Non-pigmented ciliary epithelial cell (primary cell): ENCODE results near the gene LY6G5C.

Source experiments
- DNase-seq: peaks from one replicate; pipeline ENCODE4 v3.0.0-alpha.2; 2010; ENCODE audit warnings: low read depth

The LY6G5C gene

GRCh38 chr6:31680226-31681134 is at the start of gene LY6G5C:
TSS of gene LY6G5C (minus strand) at chr6:31681067. CDS start at chr6:31680373, 694 bp downstream.
- DNase-seq = peak; percentile 74

- no peak for DNase-seq
Observed at GRCh38 chr6:31729979-31730630, 49.2 kb upstream of the LY6G5C start.

GRCh38 chr6:31729515-31729978 is 48.7 kb upstream of the LY6G5C start:
- peak; percentile 46 for DNase-seq

- no peak for DNase-seq
Observed at GRCh38 chr6:31728767-31729514, 48.1 kb upstream of the LY6G5C start, which contains the start of gene DDAH2. TSS of gene DDAH2 (minus strand) at chr6:31729299. CDS start at chr6:31729161, 138 bp downstream.

GRCh38 chr6:31727717-31728671 is 47.1 kb upstream of the LY6G5C start:
- DNase-seq = no peak

- DNase-seq = no peak
Observed at GRCh38 chr6:31727034-31727716, 46.3 kb upstream of the LY6G5C start.

GRCh38 chr6:31725502-31726350 is 44.9 kb upstream of the LY6G5C start:
- DNase-seq = no peak

GRCh38 chr6:31723980-31724691 is 43.3 kb upstream of the LY6G5C start:
- no peak for DNase-seq

- DNase-seq = no peak
Observed at GRCh38 chr6:31723245-31723979, 42.5 kb upstream of the LY6G5C start, which contains the start of gene MPIG6B. TSS of gene MPIG6B (plus strand) at chr6:31723373. CDS start at chr6:31723384, 11 bp downstream.

- no peak for DNase-seq
Observed at GRCh38 chr6:31722173-31722572, 41.3 kb upstream of the LY6G5C start.

GRCh38 chr6:31721351-31722020 is 40.6 kb upstream of the LY6G5C start, which contains the start of gene LY6G6C:
TSS of gene LY6G6C (minus strand) at chr6:31721746. CDS start at chr6:31721679, 67 bp downstream.
- no peak for DNase-seq

GRCh38 chr6:31720196-31720770 is 39.4 kb upstream of the LY6G5C start:
- no peak for DNase-seq

- DNase-seq = no peak
Observed at GRCh38 chr6:31719001-31719400, 38.1 kb upstream of the LY6G5C start.

GRCh38 chr6:31718265-31718664 is 37.4 kb upstream of the LY6G5C start:
- DNase-seq = no peak

- DNase-seq = no peak
Observed at GRCh38 chr6:31717499-31718222, 36.8 kb upstream of the LY6G5C start.
